GM12878 (cell line): ENCODE measurements around the gene IFNK. TPM values are rescaled to one million over a fixed set of nuclear protein-coding genes. Genes with fewer than 3 reads are reported as not detected.

ENCODE experiments used
- CBX3 ChIP-seq: fragments of 200-600 bp; sonication (generic); IDR thresholded peaks from 2 replicates; pipeline ENCODE4 v1.6.1; 2016; ENCODE audit warnings: low read depth, borderline replicate concordance
- DPF2 ChIP-seq: fragments of 450-650 bp; IDR thresholded peaks from 2 replicates; pipeline ENCODE4 v1.6.1; 2017; ENCODE audit warnings: mild to moderate bottlenecking
- HDAC2 ChIP-seq: fragments of 200-600 bp; sonication (generic); IDR thresholded peaks from 2 replicates; pipeline ENCODE4 v1.6.1; 2017
- IKZF2 ChIP-seq, 2 experiments: fragments of 450-650 bp; IDR thresholded peaks; 2 replicates each; pipeline ENCODE4 v1.6.1; 2017; ENCODE audit warnings: mild to moderate bottlenecking in 2 of 2, moderate library complexity in 2 of 2
- MTA3 ChIP-seq: IDR thresholded peaks from 2 replicates; pipeline ENCODE4 v1.6.1; 2012; ENCODE audit warnings: low read length, inconsistent platforms, borderline replicate concordance
- PAX5 ChIP-seq: IDR thresholded peaks from 2 replicates; pipeline ENCODE4 v1.6.1; 2011; ENCODE audit warnings: low read depth, low read length, borderline replicate concordance
- RAD51 ChIP-seq: fragments of 450-650 bp; IDR thresholded peaks from 2 replicates; pipeline ENCODE4 v1.6.1; 2016; ENCODE audit warnings: moderate library complexity, mild to moderate bottlenecking, inconsistent platforms
- SUPT20H ChIP-seq: IDR thresholded peaks from 2 replicates; pipeline ENCODE4 v1.6.1; 2011; ENCODE audit warnings: low read depth, mild to moderate bottlenecking, low read length, moderate library complexity, borderline replicate concordance; ENCODE audit not compliant: control insufficient read depth
- ZNF384 ChIP-seq: IDR thresholded peaks from 2 replicates; pipeline ENCODE4 v1.6.1; 2012; ENCODE audit warnings: low read depth, mild to moderate bottlenecking, low read length, improper control_type of control experiment, borderline replicate concordance
- polyA plus RNA-seq, 11 experiments: library from polyadenylated mRNA; depleted of rRNA in 4 of 11; unstranded in 6 of 11; stranded (reverse) in 5 of 11; fragments of >200 nt; fragmentation: Nextera tagmentation in 4 of 11; fragmentation: Illumina TruSeq in 1 of 11; extraction: Ambion mirVana in 4 of 11; extraction: Trizol in 1 of 11; gene quantifications; 1 replicate in 1 of 11; 2 replicates in 10 of 11; pipeline versions ENCODE4 v1.2.1 to v1.2.3, GENCODE V29; 2011 to 2016; ENCODE audit warnings: inconsistent platforms in 2 of 11, missing spikeins in 2 of 11, low read depth in 1 of 11
- total RNA-seq, 4 experiments: library from RNA; depleted of rRNA in 3 of 4; stranded (reverse); fragments of >200 nt in 3 of 4; fragmentation: Illumina TruSeq in 1 of 4; extraction: Trizol in 1 of 4; gene quantifications; 2 replicates each; pipeline versions ENCODE4 v1.2.1 to v1.2.3, GENCODE V29; 2013 to 2021
- TF ChIP-seq, protein P1 (sequence below): IDR thresholded peaks from 2 replicates; pipeline ENCODE4 v1.6.1; 2011; ENCODE audit warnings: borderline replicate concordance, low read depth, mild to moderate bottlenecking, moderate library complexity, mixed read lengths, low read length; ENCODE audit not compliant: insufficient read depth; ENCODE audit errors: extremely low read length
- TF ChIP-seq, protein P2 (sequence below): IDR thresholded peaks from 2 replicates; pipeline ENCODE4 v1.6.1; 2012; ENCODE audit warnings: low read depth, low read length, improper control_type of control experiment
- TF ChIP-seq, protein P3 (sequence below): fragments of 450-650 bp; IDR thresholded peaks from 2 replicates; pipeline ENCODE4 v1.6.1; 2016; ENCODE audit warnings: mild to moderate bottlenecking, moderate library complexity, borderline replicate concordance

The IFNK gene
- total and polyA plus RNA-seq, 10 of the 15 experiments (the other 5 are each of a cell fraction or from before 2014, with no cell fraction given) = 0.06 TPM; not detected in 9

DNA sequence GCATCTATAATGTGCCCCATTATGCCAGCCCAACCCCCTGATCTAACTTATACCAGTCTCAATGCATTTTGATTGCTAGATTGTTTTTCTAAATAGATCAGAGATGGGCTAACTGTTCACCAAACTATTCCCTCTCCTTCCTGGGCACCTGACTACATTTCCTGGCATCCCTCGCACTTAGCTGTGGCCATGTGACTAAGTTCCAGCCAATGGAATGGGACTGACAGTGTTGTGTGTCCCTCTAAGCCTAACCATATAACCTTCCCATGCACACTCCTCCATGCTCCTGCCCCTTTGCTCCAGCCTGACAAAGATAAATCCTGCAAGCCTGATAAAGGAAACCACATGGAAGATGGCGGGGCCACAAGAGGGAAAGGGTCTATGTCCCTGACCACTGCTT, 12.3 kb upstream of the IFNK start (continued):
- TF ChIP-seq, protein P1, sequence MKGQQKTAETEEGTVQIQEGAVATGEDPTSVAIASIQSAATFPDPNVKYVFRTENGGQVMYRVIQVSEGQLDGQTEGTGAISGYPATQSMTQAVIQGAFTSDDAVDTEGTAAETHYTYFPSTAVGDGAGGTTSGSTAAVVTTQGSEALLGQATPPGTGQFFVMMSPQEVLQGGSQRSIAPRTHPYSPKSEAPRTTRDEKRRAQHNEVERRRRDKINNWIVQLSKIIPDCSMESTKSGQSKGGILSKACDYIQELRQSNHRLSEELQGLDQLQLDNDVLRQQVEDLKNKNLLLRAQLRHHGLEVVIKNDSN = no peak
- no peak for TF ChIP-seq RAD51
- TF ChIP-seq, protein P2, sequence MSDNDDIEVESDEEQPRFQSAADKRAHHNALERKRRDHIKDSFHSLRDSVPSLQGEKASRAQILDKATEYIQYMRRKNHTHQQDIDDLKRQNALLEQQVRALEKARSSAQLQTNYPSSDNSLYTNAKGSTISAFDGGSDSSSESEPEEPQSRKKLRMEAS = no peak
- no peak for TF ChIP-seq DPF2
- TF ChIP-seq PAX5 = no peak
- TF ChIP-seq, protein P3, sequence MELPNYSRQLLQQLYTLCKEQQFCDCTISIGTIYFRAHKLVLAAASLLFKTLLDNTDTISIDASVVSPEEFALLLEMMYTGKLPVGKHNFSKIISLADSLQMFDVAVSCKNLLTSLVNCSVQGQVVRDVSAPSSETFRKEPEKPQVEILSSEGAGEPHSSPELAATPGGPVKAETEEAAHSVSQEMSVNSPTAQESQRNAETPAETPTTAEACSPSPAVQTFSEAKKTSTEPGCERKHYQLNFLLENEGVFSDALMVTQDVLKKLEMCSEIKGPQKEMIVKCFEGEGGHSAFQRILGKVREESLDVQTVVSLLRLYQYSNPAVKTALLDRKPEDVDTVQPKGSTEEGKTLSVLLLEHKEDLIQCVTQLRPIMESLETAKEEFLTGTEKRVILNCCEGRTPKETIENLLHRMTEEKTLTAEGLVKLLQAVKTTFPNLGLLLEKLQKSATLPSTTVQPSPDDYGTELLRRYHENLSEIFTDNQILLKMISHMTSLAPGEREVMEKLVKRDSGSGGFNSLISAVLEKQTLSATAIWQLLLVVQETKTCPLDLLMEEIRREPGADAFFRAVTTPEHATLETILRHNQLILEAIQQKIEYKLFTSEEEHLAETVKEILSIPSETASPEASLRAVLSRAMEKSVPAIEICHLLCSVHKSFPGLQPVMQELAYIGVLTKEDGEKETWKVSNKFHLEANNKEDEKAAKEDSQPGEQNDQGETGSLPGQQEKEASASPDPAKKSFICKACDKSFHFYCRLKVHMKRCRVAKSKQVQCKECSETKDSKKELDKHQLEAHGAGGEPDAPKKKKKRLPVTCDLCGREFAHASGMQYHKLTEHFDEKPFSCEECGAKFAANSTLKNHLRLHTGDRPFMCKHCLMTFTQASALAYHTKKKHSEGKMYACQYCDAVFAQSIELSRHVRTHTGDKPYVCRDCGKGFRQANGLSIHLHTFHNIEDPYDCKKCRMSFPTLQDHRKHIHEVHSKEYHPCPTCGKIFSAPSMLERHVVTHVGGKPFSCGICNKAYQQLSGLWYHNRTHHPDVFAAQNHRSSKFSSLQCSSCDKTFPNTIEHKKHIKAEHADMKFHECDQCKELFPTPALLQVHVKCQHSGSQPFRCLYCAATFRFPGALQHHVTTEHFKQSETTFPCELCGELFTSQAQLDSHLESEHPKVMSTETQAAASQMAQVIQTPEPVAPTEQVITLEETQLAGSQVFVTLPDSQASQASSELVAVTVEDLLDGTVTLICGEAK = no peak
- no peak for TF ChIP-seq ZNF384
- TF ChIP-seq SUPT20H = no peak
- no peak for TF ChIP-seq MTA3
- TF ChIP-seq HDAC2 = no peak
- no peak for TF ChIP-seq IKZF2 (IDR thresholded peaks at IDR 0.05)
- no peak for TF ChIP-seq CBX3
